OCI-LY1 (cell line): ENCODE measurements around the gene SLC22A23.

Source experiments
- H2AFZ ChIP-seq: fragments of 200-600 bp; sonication (generic), shearing (Covaris generic); 2 replicates; pipeline ENCODE4 v1.6.0; 2014; ENCODE audit warnings: antibody characterized with exemption, mild to moderate bottlenecking, low read length
- H3F3A ChIP-seq: fragments of 200-600 bp; sonication (generic), shearing (Covaris generic); 2 replicates; pipeline ENCODE4 v1.6.0; 2014; ENCODE audit warnings: mild to moderate bottlenecking, antibody characterized with exemption, low read length, moderate library complexity; ENCODE audit not compliant: insufficient read depth
- H3K27ac ChIP-seq: fragments of 200-600 bp; sonication (generic); 2 replicates; pipeline ENCODE4 v1.5.1; 2014; ENCODE audit warnings: low read length, mixed run types, mild to moderate bottlenecking, low read depth; ENCODE audit not compliant: poor library complexity, severe bottlenecking
- H3K27me3 ChIP-seq: fragments of 200-600 bp; sonication (generic); 2 replicates; pipeline ENCODE4 v1.6.0; 2014; ENCODE audit warnings: antibody characterized with exemption, mild to moderate bottlenecking, low read length, moderate library complexity; ENCODE audit not compliant: insufficient read depth
- H3K36me3 ChIP-seq: fragments of 200-600 bp; sonication (generic); 2 replicates; pipeline ENCODE4 v1.6.1; 2014; ENCODE audit warnings: mild to moderate bottlenecking, antibody characterized with exemption, low read length, moderate library complexity, mixed read lengths; ENCODE audit not compliant: insufficient read depth
- H3K4me1 ChIP-seq: fragments of 200-600 bp; sonication (generic); 2 replicates; pipeline ENCODE4 v1.5.1; 2014; ENCODE audit warnings: mild to moderate bottlenecking, low read length, moderate library complexity; ENCODE audit not compliant: insufficient read depth, severe bottlenecking
- H3K4me2 ChIP-seq: fragments of 200-600 bp; sonication (generic), shearing (Covaris generic); 2 replicates; pipeline ENCODE4 v1.6.1; 2014; ENCODE audit warnings: low read length
- H3K4me3 ChIP-seq: fragments of 200-600 bp; sonication (generic); 2 replicates; pipeline ENCODE4 v1.5.1; 2014; ENCODE audit warnings: low read length, low read depth, mild to moderate bottlenecking, mixed read lengths; ENCODE audit not compliant: poor library complexity, severe bottlenecking
- H3K79me2 ChIP-seq: fragments of 200-600 bp; shearing (Covaris generic); 2 replicates; pipeline ENCODE4 v1.6.1; 2016; ENCODE audit warnings: mixed run types, low read length, mixed read lengths; ENCODE audit not compliant: insufficient read depth
- H3K9ac ChIP-seq: fragments of 200-600 bp; sonication (generic), shearing (Covaris generic); 2 replicates; pipeline ENCODE4 v1.6.1; 2014; ENCODE audit warnings: mild to moderate bottlenecking, low read length, mixed read lengths
- H3K9me2 ChIP-seq: fragments of 200-600 bp; sonication (generic), shearing (Covaris generic); 2 replicates; pipeline ENCODE4 v1.6.1; 2014; ENCODE audit warnings: low read depth, mild to moderate bottlenecking, low read length, mixed read lengths
- H3K9me3 ChIP-seq: fragments of 200-600 bp; shearing (Covaris generic); 2 replicates; pipeline ENCODE4 v1.6.1; 2014; ENCODE audit warnings: low read length, mixed read lengths
- H4K20me1 ChIP-seq: fragments of 200-600 bp; sonication (generic), shearing (Covaris generic); 2 replicates; pipeline ENCODE4 v1.6.0; 2016; ENCODE audit warnings: mild to moderate bottlenecking, low read length; ENCODE audit not compliant: insufficient read depth
- CTCF ChIP-seq: fragments of 200-600 bp; sonication (generic), shearing (Covaris generic); IDR thresholded peaks from 2 replicates; pipeline ENCODE4 v1.5.1; 2017; ENCODE audit warnings: mild to moderate bottlenecking, antibody characterized with exemption, low read length, moderate library complexity, mixed read lengths
- EZH2 ChIP-seq: fragments of 200-600 bp; sonication (generic), shearing (Covaris generic); IDR thresholded peaks from 2 replicates; pipeline ENCODE4 v1.8.0; 2017; ENCODE audit warnings: borderline replicate concordance, mixed run types, mild to moderate bottlenecking, antibody characterized with exemption, low read length, moderate library complexity, mixed read lengths

SLC22A23 gene

GRCh38 chr6:3336859-3337515 lies 119.9 kb downstream of the SLC22A23 start:
- Histone ChIP-seq H2AFZ (no peak overlapping the region), H3K79me2 (no peaks in the 10 kb centered on the region), H3K27ac (no peak overlapping the region), H3K4me1 (peaks cover 6% of the 10 kb centered on the region), H3F3A (no peaks in the 10 kb centered on the region), H3K27me3 (no peaks in the 10 kb centered on the region; the same call in 1 of the 2 replicates), H3K9me3 (no peaks in the 10 kb centered on the region), H3K4me3 (no peak overlapping the region), H3K9ac (no peak overlapping the region), H3K36me3 (no peaks in the 10 kb centered on the region), H3K9me2 (no peaks in the 10 kb centered on the region), H4K20me1 (no peaks in the 10 kb centered on the region), H3K4me2 (no peak overlapping the region)
- TF ChIP-seq EZH2, result no peak
- TF ChIP-seq CTCF, result no peak

DNA sequence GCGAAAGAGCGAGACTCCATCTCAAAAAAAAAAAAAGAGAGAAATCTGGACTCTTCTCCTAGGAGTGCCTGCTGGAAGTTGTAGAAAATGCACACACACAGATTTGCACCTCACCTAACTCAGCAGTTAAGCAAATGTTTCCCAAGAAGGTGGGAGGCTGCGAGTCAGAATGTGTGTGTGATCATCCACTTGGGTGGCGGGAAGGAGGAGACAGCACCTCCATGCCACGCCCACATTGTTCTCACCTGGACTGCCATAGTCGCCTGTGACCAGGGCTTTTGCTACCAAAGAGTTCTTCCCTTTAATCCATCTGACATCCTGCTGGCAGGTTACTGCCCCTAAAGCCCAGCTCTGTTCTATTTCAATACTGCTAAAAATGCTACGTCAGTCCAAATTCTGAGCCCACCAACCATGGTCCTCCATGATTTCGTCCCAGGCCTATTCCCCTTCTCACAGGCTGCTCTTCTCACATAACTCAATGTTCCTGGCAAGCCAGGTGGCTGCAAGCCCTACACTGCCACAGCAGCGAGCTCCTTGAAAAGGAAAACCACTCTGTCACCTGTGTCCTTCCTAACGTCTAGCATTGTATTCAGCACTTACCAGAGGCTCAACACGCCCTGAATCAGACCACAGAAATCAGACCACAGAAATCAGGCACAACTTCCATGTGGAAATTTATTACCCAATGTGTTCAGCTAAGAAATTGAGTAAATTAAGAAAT lies 120.6 kb downstream of the SLC22A23 start:
- Histone ChIP-seq H3K9me2 (no peaks in the 10 kb centered on the region), H3K9me3 (no peaks in the 10 kb centered on the region), H3K4me2 (no peak overlapping the region), H3K36me3 (no peaks in the 10 kb centered on the region), H3K9ac (no peak overlapping the region), H3K4me3 (no peak overlapping the region), H3K27ac (no peak overlapping the region), H4K20me1 (no peaks in the 10 kb centered on the region), H3K79me2 (no peaks in the 10 kb centered on the region), H2AFZ (no peak overlapping the region), H3K27me3 (peaks cover under 1% of the 10 kb centered on the region; the same call in 1 of the 2 replicates), H3K4me1 (peaks cover 6% of the 10 kb centered on the region), H3F3A (no peaks in the 10 kb centered on the region)
- TF ChIP-seq CTCF (no peak), EZH2 (no peak)

DNA sequence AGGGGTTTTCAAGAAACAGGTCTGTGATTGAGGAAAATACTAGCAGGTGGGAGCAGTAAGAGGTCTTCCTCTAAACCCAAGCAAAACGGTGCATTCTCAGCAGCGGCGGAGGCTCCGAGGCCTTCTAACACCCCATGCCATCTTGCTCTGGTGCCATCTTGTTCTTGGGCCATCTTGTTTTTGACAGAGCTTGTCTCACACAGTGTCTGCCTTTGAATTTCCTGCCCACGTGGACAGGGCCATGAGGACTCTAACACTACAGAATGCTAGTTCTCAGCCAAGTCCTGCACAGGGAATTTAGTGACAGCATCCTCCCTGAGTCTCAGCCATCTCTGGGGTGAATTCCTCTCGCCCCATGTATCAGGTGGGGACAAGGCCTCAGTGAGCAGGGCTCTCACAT lies 121.7 kb downstream of the SLC22A23 start:
- Histone ChIP-seq H3F3A (no peaks in the 10 kb centered on the region), H3K27ac (no peak overlapping the region), H2AFZ (no peak overlapping the region), H3K9ac (no peak overlapping the region), H4K20me1 (no peaks in the 10 kb centered on the region), H3K79me2 (no peaks in the 10 kb centered on the region), H3K4me1 (peaks cover 6% of the 10 kb centered on the region), H3K9me2 (no peaks in the 10 kb centered on the region), H3K4me3 (no peak overlapping the region), H3K36me3 (no peaks in the 10 kb centered on the region), H3K9me3 (no peaks in the 10 kb centered on the region), H3K4me2 (no peak overlapping the region), H3K27me3 (peaks cover 6% of the 10 kb centered on the region)
- no peak for TF ChIP-seq EZH2
- no peak for TF ChIP-seq CTCF
